Hindlimb muscle (tissue), 1 donor: ENCODE data around the gene CSNK2B. TPM values are rescaled to one million over a fixed set of nuclear protein-coding genes. Genes with fewer than 3 reads are reported as not detected.

Experiments used
- DNase-seq: peaks from one replicate; pipeline ENCODE4 v3.0.0-alpha.2; 2013
- polyA plus RNA-seq: library from polyadenylated mRNA; unstranded; fragments of 120-200 nt; gene quantifications from one replicate; pipeline ENCODE4 v1.2.1, GENCODE V29; 2013; ENCODE audit not compliant: insufficient read length

The CSNK2B gene
- polyA plus RNA-seq = 127 TPM

GRCh38 chr6:31665501-31666336, at the start of gene CSNK2B:
Gene CSNK2B (plus strand): TSS chr6:31666080. CDS start chr6:31666832, 752 bp downstream.
- DNase-seq = peak; percentile 98

- DNase-seq = no peak
These were observed 48.9 kb upstream of the CSNK2B start for GRCh38 chr6:31617010-31617409.

- peak; percentile 99 for DNase-seq
These were observed 45.9 kb upstream of the CSNK2B start for GRCh38 chr6:31619805-31620585.

GRCh38 chr6:31620586-31621319, 45.1 kb upstream of the CSNK2B start, which contains the start of gene PRRC2A:
Gene PRRC2A (plus strand): TSS chr6:31620715. CDS start chr6:31622790, 2,075 bp downstream.
- DNase-seq = peak; percentile 81

- no peak for DNase-seq
These were observed 44.5 kb upstream of the CSNK2B start for GRCh38 chr6:31621320-31621939.

- DNase-seq = no peak
These were observed 43.9 kb upstream of the CSNK2B start for GRCh38 chr6:31621991-31622390.

GRCh38 chr6:31622684-31623091, 43.2 kb upstream of the CSNK2B start:
- no peak for DNase-seq

GRCh38 chr6:31624070-31624469, 41.8 kb upstream of the CSNK2B start:
- no peak for DNase-seq

- no peak for DNase-seq
These were observed 38.9 kb upstream of the CSNK2B start for GRCh38 chr6:31626952-31627351.

GRCh38 chr6:31627690-31628287, 38.1 kb upstream of the CSNK2B start:
- no peak for DNase-seq

GRCh38 chr6:31629014-31629413, 36.9 kb upstream of the CSNK2B start:
- no peak for DNase-seq

- no peak for DNase-seq
These were observed 35.5 kb upstream of the CSNK2B start for GRCh38 chr6:31630177-31630934.

- DNase-seq = no peak
These were observed 34.7 kb upstream of the CSNK2B start for GRCh38 chr6:31631209-31631608.

GRCh38 chr6:31631681-31632278, 34.1 kb upstream of the CSNK2B start:
- DNase-seq = no peak

GRCh38 chr6:31632279-31632946, 33.5 kb upstream of the CSNK2B start:
- DNase-seq = no peak

- no peak for DNase-seq
These were observed 32.4 kb upstream of the CSNK2B start for GRCh38 chr6:31633447-31633846.

- DNase-seq = no peak
These were observed 31.7 kb upstream of the CSNK2B start for GRCh38 chr6:31634131-31634530.

GRCh38 chr6:31634969-31635575, 30.8 kb upstream of the CSNK2B start:
- DNase-seq = no peak
